ENCODE results near the gene ACKR3. TPM values are rescaled to one million over a fixed set of nuclear protein-coding genes. Genes with fewer than 3 reads are reported as not detected.
A peak's percentile ranks its signal among the peaks of the same experiment; 100 is the strongest.

Gene ACKR3
- total and polyA plus RNA-seq, 2 experiments from 2014 or later, result 1.0 to 3.0 TPM

DNA sequence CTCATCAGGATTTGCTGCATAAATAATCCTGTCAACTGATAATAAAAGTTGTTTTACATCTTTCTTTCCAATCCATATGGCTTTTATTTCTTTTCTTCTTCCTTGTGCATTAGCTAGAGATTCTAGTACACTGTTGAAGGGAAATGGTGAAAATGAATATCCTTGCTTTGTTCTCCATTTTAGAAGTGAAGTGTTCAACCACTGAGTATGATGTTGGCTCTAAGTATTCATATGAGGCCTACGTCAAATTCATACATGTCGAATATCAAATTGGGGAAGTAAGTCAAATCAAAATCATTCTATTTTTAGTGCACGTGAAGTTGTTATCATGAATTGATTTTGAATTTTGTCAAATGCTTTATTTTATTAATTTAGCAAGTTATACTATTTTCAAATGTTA is 7.8 kb upstream of the ACKR3 start:
- no peaks in the 10 kb centered on the region for H4K20me1 ChIP-seq (replicated peaks; ENCODE audit: insufficient read depth)
- ATAC-seq, result no peak
- TF ChIP-seq EZH2 (IDR thresholded peaks at IDR 0.05; ENCODE audit: low read depth, unreplicated experiment) (no peak), JUNB (IDR thresholded peaks at IDR 0.05; ENCODE audit: unreplicated experiment) (no peak), CREB1 (CRISPR knock-in tag; IDR thresholded peaks at IDR 0.05; ENCODE audit: low read depth) (no peak), ZNF114 (CRISPR knock-in tag; IDR thresholded peaks at IDR 0.05) (no peak), POLR2AphosphoS5 (IDR thresholded peaks at IDR 0.05; ENCODE audit: low read depth) (no peak)
- TF ChIP-seq, protein P1, sequence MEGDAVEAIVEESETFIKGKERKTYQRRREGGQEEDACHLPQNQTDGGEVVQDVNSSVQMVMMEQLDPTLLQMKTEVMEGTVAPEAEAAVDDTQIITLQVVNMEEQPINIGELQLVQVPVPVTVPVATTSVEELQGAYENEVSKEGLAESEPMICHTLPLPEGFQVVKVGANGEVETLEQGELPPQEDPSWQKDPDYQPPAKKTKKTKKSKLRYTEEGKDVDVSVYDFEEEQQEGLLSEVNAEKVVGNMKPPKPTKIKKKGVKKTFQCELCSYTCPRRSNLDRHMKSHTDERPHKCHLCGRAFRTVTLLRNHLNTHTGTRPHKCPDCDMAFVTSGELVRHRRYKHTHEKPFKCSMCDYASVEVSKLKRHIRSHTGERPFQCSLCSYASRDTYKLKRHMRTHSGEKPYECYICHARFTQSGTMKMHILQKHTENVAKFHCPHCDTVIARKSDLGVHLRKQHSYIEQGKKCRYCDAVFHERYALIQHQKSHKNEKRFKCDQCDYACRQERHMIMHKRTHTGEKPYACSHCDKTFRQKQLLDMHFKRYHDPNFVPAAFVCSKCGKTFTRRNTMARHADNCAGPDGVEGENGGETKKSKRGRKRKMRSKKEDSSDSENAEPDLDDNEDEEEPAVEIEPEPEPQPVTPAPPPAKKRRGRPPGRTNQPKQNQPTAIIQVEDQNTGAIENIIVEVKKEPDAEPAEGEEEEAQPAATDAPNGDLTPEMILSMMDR (conservative IDR thresholded peaks at IDR 0.05; ENCODE audit: low read depth in 2 of 2), result no peak
- Mint-ChIP-seq H3K4me1 (peaks cover 22% of the 10 kb centered on the region), H3K9me3 (no peaks in the 10 kb centered on the region), H3K27me3 (ENCODE audit: insufficient read depth, low read depth, poor library complexity) (peaks cover 11% of the 10 kb centered on the region), H3K36me3 (ENCODE audit: low read depth) (no peaks in the 10 kb centered on the region; the same call in 2 of the 3 replicates), H3K27ac (no peak overlapping the region), H3K4me3 (no peak overlapping the region)
- peaks cover 1% of the 10 kb centered on the region; the same call in 1 of the 2 replicates for H3K27me3 ChIP-seq (ENCODE audit: insufficient read depth)
- DNase-seq (ENCODE audit: low spot score), result no peak
- H3K27ac ChIP-seq (ENCODE audit: low read depth), result no peak overlapping the region
- H3K79me2 ChIP-seq (replicated peaks; ENCODE audit: insufficient read depth), result no peaks in the 10 kb centered on the region
- peaks cover 7% of the 10 kb centered on the region; the same call in 1 of the 2 replicates for H3K4me1 ChIP-seq (ENCODE audit: insufficient read depth)
- no peaks in the 10 kb centered on the region for H3K36me3 ChIP-seq (ENCODE audit: insufficient read depth)
- H3K9me2 ChIP-seq (ENCODE audit: insufficient read depth), result 0 out of 2 replicates have a peak, but pooled peaks cover 6% of the 10 kb centered on the region
- H3K4me2 ChIP-seq, result no peak overlapping the region
- H3K4me3 ChIP-seq, result no peak overlapping the region
- H2AFZ ChIP-seq, result no peak overlapping the region
- H3F3A ChIP-seq (replicated peaks; ENCODE audit: low read depth), result 0 out of 2 replicates have a peak, but pooled peaks cover 3% of the 10 kb centered on the region

DNA sequence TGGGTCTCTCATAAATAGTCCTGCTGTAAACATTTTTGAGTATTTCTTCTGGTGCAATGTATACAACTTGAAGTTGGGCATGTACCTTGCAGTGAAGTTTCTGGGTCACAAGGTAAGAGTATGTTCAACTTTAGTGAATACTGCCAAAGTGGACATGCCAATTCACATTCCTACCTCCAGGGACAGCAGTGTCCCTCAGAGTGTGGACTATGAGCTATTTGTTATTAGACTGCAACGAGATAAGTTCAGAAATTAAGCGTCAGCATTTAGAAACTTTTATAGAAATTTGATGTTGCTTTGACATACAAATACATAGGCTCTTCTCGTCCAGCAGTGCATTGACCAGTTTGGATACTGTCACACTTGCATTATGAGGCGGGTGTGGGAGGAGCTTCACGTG is 7.2 kb upstream of the ACKR3 start:
- Histone ChIP-seq H3K36me3 (ENCODE audit: insufficient read depth) (no peaks in the 10 kb centered on the region), H3K27me3 (ENCODE audit: insufficient read depth) (peaks cover 7% of the 10 kb centered on the region), H3K27ac (ENCODE audit: low read depth) (no peak overlapping the region), H3K4me2 (no peak overlapping the region), H3K9me2 (ENCODE audit: insufficient read depth) (0 out of 2 replicates have a peak, but pooled peaks cover 6% of the 10 kb centered on the region), H3K79me2 (replicated peaks; ENCODE audit: insufficient read depth) (no peaks in the 10 kb centered on the region), H3K4me1 (ENCODE audit: insufficient read depth) (peaks cover 7% of the 10 kb centered on the region; the same call in 1 of the 2 replicates), H3F3A (replicated peaks; ENCODE audit: low read depth) (0 out of 2 replicates have a peak, but pooled peaks cover 3% of the 10 kb centered on the region), H4K20me1 (replicated peaks; ENCODE audit: insufficient read depth) (no peaks in the 10 kb centered on the region), H2AFZ (no peak overlapping the region), H3K4me3 (no peak overlapping the region)
- Mint-ChIP-seq H3K9me3 (no peaks in the 10 kb centered on the region), H3K4me1 (peaks cover 25% of the 10 kb centered on the region), H3K27ac (no peak overlapping the region), H3K27me3 (ENCODE audit: insufficient read depth, low read depth, poor library complexity) (peaks cover 16% of the 10 kb centered on the region), H3K36me3 (ENCODE audit: low read depth) (no peaks in the 10 kb centered on the region; the same call in 2 of the 3 replicates), H3K4me3 (no peak overlapping the region)
- peak; percentile 55 for DNase-seq (ENCODE audit: low spot score)
- peak; percentile 51; the same call in 2 of the 3 replicates for ATAC-seq
- no peak for TF ChIP-seq ZNF331 (CRISPR knock-in tag; IDR thresholded peaks at IDR 0.05; ENCODE audit: low read depth)
- TF ChIP-seq, protein P1 (conservative IDR thresholded peaks at IDR 0.05; ENCODE audit: low read depth in 2 of 2), result peak; percentile 74 to 81

Measured in GM23338 (cell line).